MM.1S (cell line): ENCODE data around the gene SNX20.
A peak's percentile ranks its signal among the peaks of the same experiment; 100 is the strongest.

Source experiments
- DNase-seq: peaks from one replicate; pipeline ENCODE4 v3.0.0-alpha.2; 2015
- H2AFZ ChIP-seq: fragments of 300-600 bp; sonication (generic); 2 replicates; pipeline ENCODE4 v1.6.0; 2016; ENCODE audit warnings: antibody characterized with exemption, low read length
- H3F3A ChIP-seq: fragments of 300-600 bp; sonication (generic); 2 replicates; pipeline ENCODE4 v1.6.1; 2016; ENCODE audit warnings: mild to moderate bottlenecking, antibody characterized with exemption, low read length, moderate library complexity, mixed read lengths; ENCODE audit not compliant: insufficient read depth
- H3K27ac ChIP-seq: fragments of 300-600 bp; sonication (generic); 2 replicates; pipeline ENCODE4 v1.5.1; 2016; ENCODE audit warnings: mild to moderate bottlenecking, low read length
- H3K27me3 ChIP-seq: fragments of 300-600 bp; sonication (generic); replicated peaks from 2 replicates; pipeline ENCODE4 v1.6.0; 2016; ENCODE audit warnings: low read length; ENCODE audit not compliant: insufficient read depth
- H3K36me3 ChIP-seq: fragments of 300-600 bp; sonication (generic); replicated peaks from 2 replicates; pipeline ENCODE4 v1.6.1; 2016; ENCODE audit warnings: mild to moderate bottlenecking, low read length, mixed read lengths; ENCODE audit not compliant: insufficient read depth
- H3K4me1 ChIP-seq: fragments of 300-600 bp; sonication (generic); 2 replicates; pipeline ENCODE4 v1.6.1; 2016; ENCODE audit warnings: low read length, mixed read lengths
- H3K4me2 ChIP-seq: fragments of 300-600 bp; sonication (generic); 2 replicates; pipeline ENCODE4 v1.6.0; 2016; ENCODE audit warnings: low read depth, low read length
- H3K4me3 ChIP-seq: fragments of 300-600 bp; sonication (generic); 2 replicates; pipeline ENCODE4 v1.5.1; 2016; ENCODE audit warnings: low read length, mixed read lengths
- H3K79me2 ChIP-seq: fragments of 300-600 bp; sonication (generic); 2 replicates; pipeline ENCODE4 v1.6.1; 2016; ENCODE audit warnings: mixed run types, low read length, mixed read lengths
- H3K9ac ChIP-seq: fragments of 300-600 bp; sonication (generic); 2 replicates; pipeline ENCODE4 v1.6.1; 2016; ENCODE audit warnings: low read length, mixed read lengths
- H3K9me2 ChIP-seq: fragments of 300-600 bp; sonication (generic); replicated peaks from 2 replicates; pipeline ENCODE4 v1.6.1; 2016; ENCODE audit warnings: mild to moderate bottlenecking, low read length, mixed read lengths; ENCODE audit not compliant: insufficient read depth
- H3K9me3 ChIP-seq: fragments of 300-600 bp; sonication (generic); replicated peaks from 2 replicates; pipeline ENCODE4 v1.6.1; 2016; ENCODE audit warnings: mild to moderate bottlenecking, low read length, mixed read lengths; ENCODE audit not compliant: insufficient read depth
- H4K20me1 ChIP-seq: fragments of 300-600 bp; sonication (generic); 2 replicates; pipeline ENCODE4 v1.6.1; 2016; ENCODE audit warnings: mild to moderate bottlenecking, low read length, moderate library complexity, mixed read lengths; ENCODE audit not compliant: insufficient read depth
- CTCF ChIP-seq: fragments of 300-600 bp; sonication (generic); IDR thresholded peaks from 2 replicates; pipeline ENCODE4 v1.5.1; 2016; ENCODE audit warnings: antibody characterized with exemption, low read length, mixed read lengths
- EZH2 ChIP-seq: fragments of 300-600 bp; sonication (generic); optimal IDR thresholded peaks from 2 replicates; pipeline ENCODE3; 2017; ENCODE audit warnings: low read depth, mild to moderate bottlenecking, antibody characterized with exemption, low read length, mixed read lengths
- EZH2phosphoT487 ChIP-seq: fragments of 300-600 bp; sonication (generic); IDR thresholded peaks from 2 replicates; pipeline ENCODE4 v1.6.1; 2018; ENCODE audit warnings: antibody characterized with exemption, low read length

The SNX20 gene

GRCh38 chr16:50679266-50679665 is 1.8 kb downstream of the SNX20 start:
- H3K9ac ChIP-seq, result no peak overlapping the region
- H3K27ac ChIP-seq, result no peak overlapping the region
- TF ChIP-seq CTCF, result no peak
- no peak for TF ChIP-seq EZH2
- no peak for TF ChIP-seq EZH2phosphoT487

GRCh38 chr16:50678531-50678930 is 2.6 kb downstream of the SNX20 start:
- Histone ChIP-seq H3K9me2 (no peaks in the 10 kb centered on the region), H3K4me2 (no peak overlapping the region), H4K20me1 (no peaks in the 10 kb centered on the region), H3K36me3 (peaks cover 10% of the 10 kb centered on the region), H3K27me3 (no peaks in the 10 kb centered on the region), H3K4me1 (peaks cover 24% of the 10 kb centered on the region), H3K9me3 (no peaks in the 10 kb centered on the region), H3K27ac (no peak overlapping the region), H3K4me3 (no peak overlapping the region), H2AFZ (no peak overlapping the region), H3F3A (peaks cover 5% of the 10 kb centered on the region), H3K9ac (no peak overlapping the region), H3K79me2 (peaks cover 35% of the 10 kb centered on the region)
- DNase-seq, result no peak
- TF ChIP-seq EZH2phosphoT487 (no peak), EZH2 (no peak), CTCF (no peak)

More at GRCh38 chr16:50679266-50679665, 1.8 kb downstream of the SNX20 start:
- Histone ChIP-seq H2AFZ (no peak overlapping the region), H3K79me2 (peaks cover 35% of the 10 kb centered on the region), H3K9me3 (no peaks in the 10 kb centered on the region), H3F3A (peaks cover 13% of the 10 kb centered on the region), H3K4me3 (no peak overlapping the region), H3K4me1 (peaks cover 31% of the 10 kb centered on the region), H3K36me3 (peaks cover 9% of the 10 kb centered on the region), H3K27me3 (no peaks in the 10 kb centered on the region), H4K20me1 (no peaks in the 10 kb centered on the region), H3K4me2 (no peak overlapping the region), H3K9me2 (no peaks in the 10 kb centered on the region)
- DNase-seq, result no peak

GRCh38 chr16:50677351-50677750 is 3.8 kb downstream of the SNX20 start:
- Histone ChIP-seq H3K36me3 (peaks cover 10% of the 10 kb centered on the region), H3K9me3 (no peaks in the 10 kb centered on the region), H3K4me3 (no peak overlapping the region), H4K20me1 (no peaks in the 10 kb centered on the region), H3K9ac (no peak overlapping the region), H3K27me3 (no peaks in the 10 kb centered on the region), H3F3A (no peaks in the 10 kb centered on the region), H3K9me2 (no peaks in the 10 kb centered on the region), H3K4me2 (no peak overlapping the region), H3K27ac (no peak overlapping the region), H3K4me1 (peaks cover 12% of the 10 kb centered on the region), H2AFZ (no peak overlapping the region), H3K79me2 (peaks cover 35% of the 10 kb centered on the region)
- peak; percentile 34 for TF ChIP-seq CTCF
- TF ChIP-seq EZH2phosphoT487, result no peak
- TF ChIP-seq EZH2, result no peak
- DNase-seq, result no peak
